Stimulated activated CD4-positive, alpha-beta T cell treated with anti-CD3 and anti-CD28 coated beads, Interleukin-4, amount 100 ng/mL, for 24 hours (primary cell): ENCODE measurements around the gene PDE8B.

Experiments used
- DNase-seq: peaks from one replicate; pipeline ENCODE4 v3.0.0-alpha.2; 2020

PDE8B gene

DNA sequence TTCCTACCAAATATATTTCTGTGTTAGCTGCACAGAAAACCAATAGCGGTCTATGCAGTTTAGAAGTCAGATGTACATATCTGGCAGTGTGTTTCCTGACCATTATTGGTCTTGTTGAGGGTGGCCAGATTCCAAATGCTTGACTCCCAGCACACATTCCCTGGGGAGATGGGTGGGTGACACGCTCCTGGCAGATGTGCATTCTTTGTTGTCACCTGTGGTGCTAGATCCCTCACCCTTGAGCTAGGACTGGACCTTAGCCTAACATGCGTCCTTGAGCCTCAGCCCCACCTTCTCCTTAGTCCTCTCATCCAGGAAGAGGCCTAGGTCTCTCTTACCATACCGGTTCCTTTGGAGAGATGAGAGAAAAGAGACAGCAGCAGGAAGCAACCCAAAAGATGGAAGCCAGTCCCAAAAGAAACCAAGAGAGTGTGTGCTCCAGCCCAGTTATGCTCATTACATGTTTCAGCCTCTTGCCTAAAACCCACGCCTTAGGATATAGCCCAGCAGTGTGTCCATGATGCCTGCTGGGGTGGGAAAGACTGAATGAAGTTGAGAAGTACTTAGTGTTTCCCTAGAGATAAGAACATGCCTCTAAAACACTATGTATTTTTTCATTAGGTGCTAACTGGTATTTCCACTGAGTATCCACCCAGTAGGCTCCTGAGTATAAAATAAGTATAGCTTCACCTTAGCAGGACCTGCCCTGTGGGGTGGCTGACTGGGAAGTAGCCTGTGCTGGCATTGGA lies 116.7 kb downstream of the PDE8B start:
- no peak for DNase-seq

DNA sequence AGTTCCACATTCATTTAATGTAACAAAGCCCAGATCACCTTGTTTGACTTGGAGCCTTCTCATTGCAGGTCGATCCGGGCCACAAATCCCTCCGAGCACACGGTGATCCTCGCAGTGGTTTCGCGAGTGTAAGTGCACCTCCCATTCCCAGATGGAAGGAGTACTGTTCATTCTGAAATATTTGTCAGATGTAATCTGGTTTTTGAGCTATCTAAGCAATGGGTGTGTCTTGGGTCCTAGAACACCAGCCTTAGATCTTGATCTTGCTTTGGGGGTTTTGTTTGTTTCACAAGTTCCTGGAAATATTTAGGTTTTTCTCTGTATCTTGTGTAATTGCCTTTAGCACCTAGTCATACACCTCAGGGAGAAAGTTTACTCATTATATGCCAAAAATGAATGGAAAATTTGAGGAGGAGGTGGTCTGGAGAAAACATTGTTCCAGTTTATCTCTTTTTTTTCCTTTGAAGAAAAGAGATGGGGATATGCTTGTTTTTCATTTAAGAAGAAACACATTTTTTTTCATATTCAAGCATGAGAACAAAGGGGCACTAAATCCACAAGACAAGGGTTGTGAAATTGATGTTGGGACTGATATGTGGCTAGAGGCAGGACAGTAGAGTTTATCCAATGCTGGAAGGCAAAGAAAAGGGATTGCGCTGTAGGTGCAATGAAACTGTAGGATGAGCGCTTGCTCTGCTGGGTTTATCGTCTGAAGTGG lies 118.6 kb downstream of the PDE8B start:
- DNase-seq: no peak

DNA sequence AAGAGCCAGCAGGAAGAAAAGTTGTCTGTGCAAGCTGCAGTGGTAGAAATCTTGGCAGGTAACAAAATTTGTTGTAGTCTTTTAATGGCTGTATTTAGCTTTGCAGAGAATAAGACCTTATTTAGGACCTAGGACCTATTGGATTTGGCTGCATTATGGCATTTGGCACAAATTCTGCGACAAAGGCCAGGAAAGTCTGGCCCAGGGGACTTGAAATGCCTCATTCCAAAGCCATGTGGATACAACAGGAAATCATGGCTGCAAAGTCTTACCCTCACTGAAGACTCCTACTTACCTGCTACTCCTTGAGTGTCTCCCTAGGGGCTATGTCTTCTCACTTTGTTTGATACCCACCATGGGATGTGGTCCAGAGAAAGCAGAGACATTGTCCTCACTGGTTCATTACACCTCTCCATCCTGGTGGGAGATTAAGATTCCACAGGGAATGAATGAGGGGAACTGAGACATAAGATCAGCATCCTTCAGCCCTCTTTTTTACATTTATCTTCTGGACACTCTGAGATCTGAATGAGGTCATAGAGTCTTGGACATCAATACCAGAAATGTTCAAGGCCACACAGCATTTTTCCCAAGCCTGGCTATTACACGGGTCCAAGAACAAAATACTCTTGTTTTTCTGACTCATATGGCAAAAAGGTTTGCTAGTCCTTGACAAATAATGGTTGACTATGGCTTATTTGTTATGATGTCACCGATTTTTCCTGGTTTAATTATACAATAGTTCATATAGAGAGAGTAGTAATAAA lies 119.4 kb downstream of the PDE8B start:
- DNase-seq: no peak

DNA sequence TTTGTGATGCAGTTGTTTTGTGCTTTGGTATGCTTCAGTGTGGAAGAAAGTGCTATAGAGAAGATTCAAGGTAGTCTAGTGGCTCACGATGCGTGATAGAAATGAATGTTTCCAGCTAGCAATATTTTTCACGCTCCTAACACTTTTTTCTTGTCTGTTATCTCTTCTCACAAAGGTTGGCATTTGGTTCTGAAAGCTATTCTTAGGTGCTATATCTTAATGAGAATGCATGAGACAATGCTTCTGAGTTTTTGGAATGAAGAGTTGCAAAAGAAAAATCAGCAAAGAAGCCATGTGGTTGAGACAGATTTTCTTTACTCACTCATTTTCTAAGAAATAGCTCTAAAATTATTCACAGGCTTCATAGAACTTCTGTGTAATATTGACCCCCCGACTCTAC lies 122.6 kb downstream of the PDE8B start:
- no peak for DNase-seq

DNA sequence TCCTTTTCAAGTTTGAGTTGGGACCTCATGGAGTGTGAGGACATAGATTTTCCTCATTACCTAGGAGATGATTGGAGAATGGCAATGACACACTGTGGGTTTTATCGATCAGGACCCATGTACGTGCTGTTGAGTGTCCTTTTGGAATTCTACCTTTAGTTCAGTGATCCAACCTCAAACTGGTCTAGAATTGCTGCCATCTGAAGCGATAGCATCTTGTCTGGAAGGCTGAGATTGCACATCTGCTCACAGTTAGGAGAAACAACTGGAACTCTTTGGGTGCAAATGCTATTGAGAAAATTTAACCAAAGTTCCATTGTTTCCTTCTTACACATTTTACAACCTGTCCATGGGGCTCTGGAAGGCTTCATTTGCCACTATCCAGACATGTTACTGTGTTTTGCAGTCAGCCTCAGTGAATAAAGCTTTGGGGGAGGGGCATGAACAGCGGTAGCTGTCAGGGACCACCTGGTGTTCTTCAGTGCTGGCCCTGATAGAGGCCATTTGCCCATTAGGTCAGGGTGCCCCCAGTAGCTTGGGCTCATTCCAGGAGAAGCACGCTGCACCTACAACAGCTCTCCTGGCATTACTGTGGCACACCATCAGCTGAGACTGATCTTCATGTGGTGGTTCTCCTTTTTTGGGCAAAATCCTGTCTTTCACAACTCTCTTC lies 123.1 kb downstream of the PDE8B start:
- DNase-seq: no peak

DNA sequence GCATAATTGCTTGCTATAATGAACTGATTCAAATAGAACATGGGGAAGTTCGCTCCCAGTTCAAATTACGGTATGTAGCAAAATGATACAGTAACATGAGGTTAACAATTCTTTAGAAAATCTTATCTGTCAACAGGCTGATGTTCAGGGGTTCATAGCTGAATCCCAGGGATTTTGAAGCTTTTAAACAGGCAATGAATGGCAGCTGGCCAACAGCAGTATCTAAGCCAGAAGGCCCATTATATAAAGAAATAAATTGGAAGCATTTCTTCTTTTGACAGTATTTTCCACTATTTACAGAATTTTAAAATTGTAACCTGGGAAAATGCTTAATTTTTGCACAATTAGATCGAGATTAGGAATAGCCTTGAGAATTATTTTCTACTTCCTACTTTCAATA lies 126.8 kb downstream of the PDE8B start:
- no peak for DNase-seq

DNA sequence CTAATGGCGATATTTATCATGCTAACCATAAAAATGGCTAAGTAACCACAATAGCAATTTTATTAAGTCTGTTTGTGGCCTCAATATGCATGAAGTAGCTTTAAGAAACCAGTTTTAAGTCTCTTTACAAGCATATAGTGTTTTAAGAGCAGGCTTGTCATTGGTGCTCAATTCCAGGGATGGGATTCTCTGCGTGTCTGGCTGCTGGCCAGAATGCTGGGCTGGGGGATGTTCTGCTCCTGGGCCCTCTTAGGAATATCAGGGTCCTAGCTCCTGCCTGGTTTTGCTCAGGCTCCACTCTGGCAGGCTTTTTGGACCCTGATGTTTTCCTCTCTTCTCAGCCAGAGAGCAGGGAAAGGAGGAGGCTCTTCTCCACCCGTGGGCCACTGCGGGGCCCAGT lies 127.2 kb downstream of the PDE8B start:
- DNase-seq: no peak

DNA sequence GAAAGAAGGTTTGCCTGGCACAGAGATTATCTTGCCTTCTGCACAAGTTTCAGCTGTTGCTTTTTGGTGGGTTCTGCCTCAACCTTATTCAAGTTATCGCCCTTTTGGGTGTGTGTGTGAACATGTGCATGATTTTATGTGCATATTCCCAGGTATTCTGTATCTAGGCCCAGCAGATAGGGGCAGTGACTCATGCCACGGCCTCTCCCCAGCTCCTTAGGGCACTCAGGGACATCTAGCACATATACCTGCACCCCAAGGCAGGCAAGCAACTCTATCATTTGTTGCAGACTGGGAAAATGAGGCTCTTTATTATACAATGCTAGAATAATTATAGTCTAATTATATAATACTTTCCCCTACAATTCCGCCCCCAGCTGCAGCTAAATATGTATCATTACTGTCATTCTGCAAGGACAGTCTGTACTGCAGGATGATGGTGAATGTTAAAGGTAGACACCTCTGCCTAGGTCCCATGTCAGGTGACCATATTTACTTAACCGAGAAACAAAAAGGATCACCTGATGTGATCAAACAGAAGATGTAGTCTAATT lies 128.9 kb downstream of the PDE8B start:
- no peak for DNase-seq

DNA sequence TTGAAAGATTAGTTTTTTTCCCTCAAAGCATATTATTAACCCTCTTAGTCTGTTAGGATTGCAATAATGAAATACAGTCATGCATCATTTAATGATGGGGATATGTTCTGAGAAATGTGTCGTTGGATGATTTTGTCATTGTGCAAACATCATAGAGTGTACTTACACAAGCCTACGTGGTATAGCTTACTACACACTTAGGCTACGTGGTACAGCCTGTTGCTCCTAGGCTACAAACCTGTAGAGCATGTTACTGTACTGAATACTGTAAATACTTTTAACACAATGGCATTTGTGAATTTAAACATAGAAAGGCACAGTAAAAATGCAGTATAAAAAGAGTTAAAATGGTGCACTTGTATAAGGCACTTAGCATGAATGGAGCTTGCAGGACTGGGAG lies 132.7 kb downstream of the PDE8B start:
- DNase-seq: no peak

DNA sequence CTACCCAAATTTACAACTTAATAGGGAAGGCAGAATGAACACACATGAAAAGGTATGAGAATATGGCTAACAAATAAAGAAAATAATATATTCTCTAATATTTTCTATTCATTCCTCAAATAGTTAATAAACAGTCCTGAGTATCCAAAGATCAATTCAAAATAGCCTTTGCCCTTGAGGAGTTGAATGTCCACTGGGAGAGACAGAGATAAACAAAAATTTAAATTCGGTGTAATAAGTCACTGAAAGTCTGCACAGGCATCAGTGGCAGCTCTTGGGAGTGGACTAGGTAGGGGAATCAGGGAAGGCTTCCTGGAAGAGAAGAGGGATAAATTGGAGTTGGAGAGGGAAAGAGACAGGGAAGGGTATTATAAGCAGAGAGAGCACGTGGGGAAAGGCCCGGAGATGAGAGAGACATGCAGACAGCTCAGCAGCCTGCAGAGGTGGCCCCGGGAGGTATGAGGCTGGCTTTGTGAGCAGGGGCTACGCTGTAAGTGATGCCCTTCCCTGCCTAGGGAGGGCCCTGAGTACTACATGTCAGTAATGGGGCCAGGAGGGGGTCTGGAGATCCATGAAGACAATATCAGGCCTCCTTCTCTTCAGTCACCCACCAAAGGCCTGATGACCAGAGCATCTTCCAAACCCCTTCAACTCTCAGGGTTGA lies 137.1 kb downstream of the PDE8B start:
- no peak for DNase-seq

DNA sequence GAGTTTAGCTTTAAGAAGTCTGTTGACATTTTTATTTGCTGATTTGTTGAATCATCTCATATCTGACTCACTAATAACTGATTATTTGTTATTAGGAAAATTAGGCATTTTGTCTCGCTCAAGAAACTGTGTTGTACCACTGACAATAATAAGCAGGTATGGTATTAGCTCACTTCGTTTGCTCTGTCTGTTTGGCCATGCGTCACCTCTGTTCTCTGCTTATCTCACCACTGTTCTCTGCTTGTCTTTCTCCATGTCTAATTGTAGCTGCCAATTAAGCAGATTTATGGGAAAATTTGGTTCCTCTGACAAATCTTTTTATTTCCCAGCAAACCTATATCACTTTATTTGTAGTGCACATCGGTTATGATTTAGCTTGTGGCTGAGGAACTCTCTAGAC lies 142.8 kb downstream of the PDE8B start:
- DNase-seq: no peak

DNA sequence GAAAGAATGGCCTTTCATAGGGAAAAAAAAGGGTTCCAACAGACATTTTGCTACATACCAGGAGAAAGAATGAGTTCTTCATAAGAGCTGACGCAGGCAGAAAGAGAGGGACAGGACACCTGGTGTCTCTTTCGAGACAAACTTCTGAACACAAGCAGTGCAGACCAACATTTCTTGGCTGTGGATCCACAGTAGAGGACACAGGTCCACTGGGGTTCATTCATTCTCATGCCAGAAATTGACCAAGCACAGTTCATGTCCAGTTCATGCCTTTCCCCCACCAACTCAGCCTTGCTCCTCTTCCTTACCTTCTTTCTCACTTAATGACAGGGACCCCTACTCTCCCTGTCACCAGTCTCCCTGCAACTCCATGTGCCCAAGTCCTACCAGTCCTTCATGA lies 144.0 kb downstream of the PDE8B start:
- no peak for DNase-seq

DNA sequence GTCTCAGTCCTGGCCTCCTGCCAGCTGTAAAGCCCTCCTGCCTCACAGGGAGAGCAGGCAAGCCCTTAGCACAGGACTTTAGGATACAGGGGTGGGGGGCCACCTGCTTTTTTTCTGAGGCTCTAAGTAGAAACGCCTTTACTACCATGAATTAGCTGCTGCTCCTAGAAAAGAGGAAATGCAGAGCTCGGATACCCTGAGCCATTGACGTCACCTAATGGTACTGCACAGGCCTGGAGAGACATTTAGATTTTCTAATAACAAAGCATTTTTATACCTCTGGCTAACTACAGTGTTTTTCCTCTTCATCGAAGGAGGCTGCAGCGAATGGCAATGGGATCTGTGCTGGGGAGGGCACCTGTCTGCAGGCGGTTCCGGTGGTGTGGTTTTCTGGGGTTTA lies 144.6 kb downstream of the PDE8B start:
- no peak for DNase-seq

DNA sequence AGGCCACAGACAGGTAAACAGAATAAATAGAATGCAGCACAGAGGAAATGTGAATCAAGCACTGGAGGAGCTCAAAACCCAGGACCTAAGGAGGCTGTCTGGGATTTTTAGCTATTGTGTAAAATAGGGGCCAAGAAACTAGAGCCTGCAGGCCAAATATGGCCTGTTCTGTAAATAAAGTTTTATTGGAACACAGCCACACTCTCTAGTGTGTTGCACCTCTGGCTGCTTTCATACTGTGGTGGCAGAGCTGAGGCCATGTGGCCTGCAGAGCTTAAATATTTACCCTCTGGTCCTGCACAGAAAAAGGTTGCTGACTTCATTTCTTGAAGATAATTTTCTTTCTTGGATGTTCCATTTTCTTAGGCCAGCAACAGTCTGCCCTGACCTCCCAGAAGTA lies 145.3 kb downstream of the PDE8B start:
- DNase-seq: no peak

DNA sequence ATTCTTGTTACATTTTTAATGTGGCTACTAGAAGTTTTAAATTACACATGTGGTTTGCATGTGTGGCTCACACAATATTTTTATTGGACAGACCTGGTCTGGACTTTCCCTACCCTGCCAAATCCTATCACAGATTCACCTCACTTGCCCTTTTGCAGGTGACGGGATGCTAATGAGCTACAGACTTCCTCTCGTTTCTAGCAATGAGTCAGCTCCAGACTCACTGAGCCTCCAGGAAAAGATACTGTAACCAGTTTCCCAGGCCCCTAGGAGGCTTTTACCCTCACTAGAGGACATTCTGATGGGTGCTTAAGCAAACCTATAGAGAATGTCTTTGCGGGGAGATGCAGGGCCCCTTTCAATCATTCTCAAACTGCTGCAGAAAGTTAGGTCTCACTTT lies 146.3 kb downstream of the PDE8B start:
- peak; percentile 39 for DNase-seq

DNA sequence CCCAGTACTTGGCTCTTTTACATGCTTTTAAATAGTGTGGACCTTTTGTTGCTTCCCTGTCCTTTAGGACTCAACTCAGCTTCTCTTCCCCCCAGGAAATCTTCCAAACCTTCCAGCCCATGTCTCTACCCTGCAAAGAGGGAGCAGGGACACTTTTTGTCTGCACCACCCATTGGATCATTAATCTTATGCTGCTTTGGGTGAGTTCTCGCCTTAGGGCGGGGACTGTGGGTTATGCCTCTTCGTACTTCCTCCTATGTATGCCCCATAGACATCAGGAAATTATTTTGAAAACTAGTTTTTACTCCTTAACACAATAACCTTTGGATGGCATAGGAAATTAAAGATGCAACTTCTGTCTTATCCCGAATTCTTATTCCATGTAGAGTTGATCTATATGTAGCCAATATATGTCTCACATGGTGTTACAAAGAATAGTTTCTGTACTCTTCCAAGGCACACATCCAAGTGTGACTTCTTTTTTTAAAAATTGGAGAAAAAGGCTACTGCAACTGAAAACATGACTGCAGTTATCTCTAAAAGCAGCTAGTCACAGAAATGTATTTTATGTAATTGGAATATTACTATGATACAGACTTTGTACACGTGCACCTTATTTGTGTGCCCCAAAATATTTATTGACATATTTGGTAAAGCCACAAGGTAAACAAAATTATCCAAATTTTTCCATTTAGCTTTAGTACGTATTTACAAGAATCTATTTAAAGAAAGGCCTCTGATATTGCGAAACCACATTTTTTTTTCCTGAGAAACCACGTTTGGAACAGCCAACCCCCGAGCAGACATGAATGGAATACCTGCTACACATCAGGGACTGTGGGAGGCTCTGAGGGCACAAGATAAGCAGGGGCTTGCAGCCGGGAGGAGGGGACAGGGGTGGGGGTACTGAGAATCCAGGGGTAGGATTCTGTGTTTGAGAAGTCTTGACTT lies 148.1 kb downstream of the PDE8B start:
- no peak for DNase-seq

DNA sequence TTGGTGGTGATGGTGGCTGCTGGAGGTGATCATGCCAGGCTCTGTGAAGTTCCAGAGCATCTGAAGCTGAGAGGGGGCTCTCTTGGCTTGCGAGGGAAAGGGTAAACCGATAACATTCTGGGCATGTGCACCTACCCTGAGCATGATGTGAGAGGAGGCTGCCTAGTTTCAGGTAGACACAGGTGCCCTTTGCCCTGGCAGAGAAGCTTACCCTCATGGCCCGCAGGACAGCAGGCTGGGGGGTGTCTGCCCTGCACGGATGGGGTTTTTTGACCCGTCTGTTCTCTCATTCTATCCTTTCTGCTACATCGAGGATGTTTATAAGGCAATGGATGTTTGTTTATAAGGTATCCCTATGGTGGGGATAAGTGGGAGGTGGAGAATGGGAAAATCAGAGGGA lies 148.8 kb downstream of the PDE8B start:
- no peak for DNase-seq

DNA sequence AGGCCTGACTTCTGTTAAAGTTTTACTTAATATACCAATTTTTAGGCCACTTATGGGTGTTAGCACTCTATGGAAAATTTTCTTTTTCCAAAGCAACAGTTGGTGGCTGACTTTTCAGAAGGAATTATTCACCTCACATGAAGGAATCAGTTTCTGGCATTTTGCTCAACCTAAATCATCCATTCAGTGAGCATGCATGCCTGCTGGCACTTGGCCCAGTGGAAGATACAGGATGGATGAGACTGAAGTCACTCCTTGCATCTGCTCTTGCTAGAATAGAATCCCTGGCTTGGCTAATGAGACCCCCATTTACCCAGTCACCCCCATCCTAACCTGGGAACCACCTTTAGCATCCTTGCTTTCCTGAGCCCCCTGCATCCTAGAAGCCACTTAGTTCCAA lies 149.9 kb downstream of the PDE8B start:
- no peak for DNase-seq

DNA sequence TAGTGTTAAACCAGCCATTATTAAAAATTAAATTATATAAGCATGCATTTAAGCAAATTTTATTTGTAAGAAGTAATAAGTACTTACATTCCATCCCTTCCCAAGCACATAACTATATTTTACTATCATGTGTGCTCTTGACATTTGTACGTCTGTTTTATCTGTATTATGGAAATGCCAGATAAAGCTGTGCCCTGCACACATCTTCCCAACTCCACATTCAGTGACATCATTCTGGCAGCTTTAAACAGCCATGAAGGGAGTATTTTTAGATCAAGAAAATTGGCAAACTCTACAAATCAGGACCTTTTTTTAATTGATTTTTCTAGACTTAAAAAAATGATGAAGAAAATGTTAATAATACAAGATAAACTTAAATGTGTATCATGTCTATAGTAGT lies 150.5 kb downstream of the PDE8B start:
- DNase-seq: no peak

DNA sequence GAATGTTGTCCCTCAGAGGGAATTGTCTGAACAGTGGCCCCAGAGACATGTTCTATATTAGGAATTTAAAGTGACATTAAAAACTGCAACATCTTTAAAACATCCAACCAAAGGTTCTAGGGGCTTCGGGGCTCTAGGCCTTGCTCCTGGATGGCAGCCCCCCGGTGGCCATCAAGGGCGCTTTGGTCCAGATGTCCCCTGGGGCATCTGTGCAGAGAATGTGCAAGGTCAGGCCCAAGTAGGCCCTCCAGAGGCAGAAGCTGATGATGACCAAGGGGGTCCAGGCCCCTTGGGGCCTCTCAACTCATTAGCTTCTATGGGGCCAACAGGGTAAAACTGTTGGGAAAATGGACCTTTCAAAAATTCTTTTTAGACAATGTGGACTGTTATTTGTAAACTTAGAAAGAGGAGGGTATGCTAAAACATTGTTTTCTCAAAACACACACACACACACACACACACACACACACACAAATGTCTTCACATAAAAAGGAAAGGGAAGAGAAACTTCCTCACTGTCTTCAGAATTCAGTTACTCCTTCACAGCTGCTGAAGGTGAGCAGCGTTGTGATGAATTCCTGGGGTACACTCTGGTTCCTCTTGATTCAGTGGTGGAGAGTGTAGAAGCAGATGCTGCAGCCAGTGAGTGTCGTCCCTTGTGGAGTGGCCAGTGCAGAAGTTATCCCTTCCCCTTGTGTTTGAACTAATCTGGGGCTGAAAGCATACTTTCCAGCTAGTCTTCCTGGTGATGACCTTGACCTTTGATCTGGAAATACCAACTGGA lies 156.4 kb downstream of the PDE8B start:
- no peak for DNase-seq

DNA sequence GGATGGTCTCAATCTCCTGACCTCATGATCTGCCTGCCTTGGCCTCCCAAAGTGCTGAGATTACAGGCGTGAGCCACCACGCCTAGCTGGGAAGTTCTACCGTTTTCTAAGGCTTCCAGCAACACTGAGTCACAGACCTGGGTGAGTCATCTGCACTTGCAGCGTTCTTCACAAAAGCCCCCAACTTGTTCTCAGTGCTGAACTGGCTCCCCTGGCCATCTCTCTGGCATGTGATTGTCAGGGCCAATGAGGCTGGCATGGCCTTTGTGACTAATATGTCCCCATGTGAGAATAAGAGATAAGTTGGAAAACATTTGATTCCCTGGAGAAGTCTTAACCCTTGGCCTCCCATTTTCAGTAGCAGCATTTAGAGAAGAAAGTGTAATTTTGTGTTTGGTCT lies 157.3 kb downstream of the PDE8B start:
- peak; percentile 22 for DNase-seq
